GM18511 (cell line): ENCODE data around the gene NRG3.
"Not testable (repeated sequence)": the region's sequence is repeated elsewhere in the genome, so short reads cannot be mapped to it uniquely, and the experiment has no call there.

Experiments
- ATAC-seq: cut with Tn5 transposase; IDR thresholded peaks from one replicate; pipeline ENCODE4 v1.9.1; 2021; ENCODE audit warnings: mild to moderate bottlenecking, moderate library complexity; ENCODE audit not compliant: unreplicated experiment

The NRG3 gene

GRCh38 chr10:82943142-82943541 is 1068.1 kb downstream of the NRG3 start:
- ATAC-seq = no peak

- ATAC-seq = no peak
Observed at GRCh38 chr10:82949816-82950575, 1075.0 kb downstream of the NRG3 start.

- no peak for ATAC-seq
Observed at GRCh38 chr10:82953331-82953730, 1078.3 kb downstream of the NRG3 start.

GRCh38 chr10:82953909-82954308 is 1078.9 kb downstream of the NRG3 start:
- ATAC-seq = no peak

GRCh38 chr10:82960421-82961060 is 1085.5 kb downstream of the NRG3 start:
- ATAC-seq = not testable (repeated sequence)

- ATAC-seq = no peak
Observed at GRCh38 chr10:82961864-82962263, 1086.9 kb downstream of the NRG3 start.

- ATAC-seq = no peak
Observed at GRCh38 chr10:82966130-82966529, 1091.1 kb downstream of the NRG3 start.

GRCh38 chr10:82968533-82968932 is 1093.5 kb downstream of the NRG3 start:
- ATAC-seq = no peak

GRCh38 chr10:82969405-82969804 is 1094.4 kb downstream of the NRG3 start:
- no peak for ATAC-seq

GRCh38 chr10:82980321-82980720 is 1105.3 kb downstream of the NRG3 start:
- ATAC-seq = no peak

- no peak for ATAC-seq
Observed at GRCh38 chr10:82981137-82981723, 1106.2 kb downstream of the NRG3 start.

GRCh38 chr10:82982110-82982608 is 1107.2 kb downstream of the NRG3 start:
- ATAC-seq = no peak

GRCh38 chr10:82986216-82986615 is 1111.2 kb downstream of the NRG3 start:
- no peak for ATAC-seq

GRCh38 chr10:83006479-83006878 is 1131.5 kb downstream of the NRG3 start:
- not testable (repeated sequence) for ATAC-seq

GRCh38 chr10:83007510-83007909 is 1132.5 kb downstream of the NRG3 start:
- ATAC-seq = no peak

GRCh38 chr10:83012866-83013265 is 1137.9 kb downstream of the NRG3 start:
- no peak for ATAC-seq

GRCh38 chr10:83017076-83017867 is 1142.3 kb downstream of the NRG3 start:
- ATAC-seq = no peak

GRCh38 chr10:83023662-83024061 is 1148.7 kb downstream of the NRG3 start:
- ATAC-seq = no peak
